COR-L47 (cell line): ENCODE results near the gene CECR2.

ENCODE experiments used
- DNase-seq: peaks from one replicate; lab custom pipeline; 2025; lab: John Stamatoyannopoulos, UW

CECR2 gene

GRCh38 chr22:17460895-17461294 is 91.6 kb downstream of the CECR2 start:
- no peak for DNase-seq

- DNase-seq, result no peak
Observed at GRCh38 chr22:17470880-17471500, 101.7 kb downstream of the CECR2 start.

- no peak for DNase-seq
Observed at GRCh38 chr22:17471886-17472535, 102.8 kb downstream of the CECR2 start.

GRCh38 chr22:17472932-17473331 is 103.7 kb downstream of the CECR2 start:
- DNase-seq, result no peak

- DNase-seq, result no peak
Observed at GRCh38 chr22:17475318-17476230, 106.3 kb downstream of the CECR2 start.

GRCh38 chr22:17476838-17477237 is 107.6 kb downstream of the CECR2 start:
- no peak for DNase-seq

- DNase-seq, result peak; percentile 24
Observed at GRCh38 chr22:17477391-17477833, 108.2 kb downstream of the CECR2 start.

GRCh38 chr22:17479135-17479534 is 109.9 kb downstream of the CECR2 start:
- no peak for DNase-seq

- no peak for DNase-seq
Observed at GRCh38 chr22:17481424-17481823, 112.2 kb downstream of the CECR2 start.

- no peak for DNase-seq
Observed at GRCh38 chr22:17483688-17484372, 114.6 kb downstream of the CECR2 start.

GRCh38 chr22:17484608-17485007 is 115.3 kb downstream of the CECR2 start:
- DNase-seq, result no peak

- no peak for DNase-seq
Observed at GRCh38 chr22:17486313-17486712, 117.1 kb downstream of the CECR2 start.

- no peak for DNase-seq
Observed at GRCh38 chr22:17486719-17487118, 117.5 kb downstream of the CECR2 start.

- no peak for DNase-seq
Observed at GRCh38 chr22:17489101-17489500, 119.8 kb downstream of the CECR2 start.

- DNase-seq, result no peak
Observed at GRCh38 chr22:17491090-17491640, 121.9 kb downstream of the CECR2 start.

- DNase-seq, result no peak
Observed at GRCh38 chr22:17492247-17492646, 123.0 kb downstream of the CECR2 start.

GRCh38 chr22:17493419-17493981 is 124.2 kb downstream of the CECR2 start:
- DNase-seq, result no peak

GRCh38 chr22:17496841-17497240 is 127.6 kb downstream of the CECR2 start:
- no peak for DNase-seq

GRCh38 chr22:17501679-17502285 is 132.5 kb downstream of the CECR2 start:
- DNase-seq, result peak; percentile 47

GRCh38 chr22:17508110-17508509 is 138.8 kb downstream of the CECR2 start:
- DNase-seq, result no peak

GRCh38 chr22:17512960-17513359 is 143.7 kb downstream of the CECR2 start:
- DNase-seq, result no peak
